Epithelial cell of esophagus (primary cell): ENCODE results near the gene NSUN4.

Source experiments
- DNase-seq: peaks from one replicate; pipeline ENCODE4 v3.0.0; 2010; ENCODE audit warnings: low read depth
- H3K4me3 ChIP-seq: 2 replicates; pipeline ENCODE4 v1.5.1; 2011; ENCODE audit warnings: mild to moderate bottlenecking, low read length, control low read depth
- CTCF ChIP-seq: IDR thresholded peaks from 2 replicates; pipeline ENCODE4 v1.5.1; 2011; ENCODE audit warnings: low read depth, mild to moderate bottlenecking, low read length, control low read depth, inconsistent platforms; ENCODE audit not compliant: insufficient read depth; ENCODE audit errors: missing control alignments

Gene NSUN4

DNA sequence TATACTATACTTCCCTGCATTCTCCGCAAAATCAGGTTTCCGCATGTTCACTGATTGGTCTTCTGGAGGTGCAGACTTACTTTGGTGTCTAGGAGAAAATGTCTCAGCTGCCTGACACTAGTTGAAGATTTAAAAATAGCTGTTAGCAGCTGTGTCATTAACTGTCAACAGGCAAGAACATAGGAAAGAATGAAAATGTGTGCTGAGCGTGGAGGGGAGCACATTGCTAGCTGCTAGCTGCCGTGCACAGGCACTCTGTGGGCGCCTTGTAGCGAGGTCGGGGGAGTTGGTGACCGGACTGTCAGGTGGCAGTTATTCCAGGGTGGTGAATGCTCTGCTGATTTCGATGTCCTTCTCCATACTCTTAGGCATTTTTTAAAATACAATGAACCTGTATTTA lies 58.7 kb downstream of the NSUN4 start:
- no peak overlapping the region for H3K4me3 ChIP-seq
- DNase-seq: no peak
- no peak for TF ChIP-seq CTCF

DNA sequence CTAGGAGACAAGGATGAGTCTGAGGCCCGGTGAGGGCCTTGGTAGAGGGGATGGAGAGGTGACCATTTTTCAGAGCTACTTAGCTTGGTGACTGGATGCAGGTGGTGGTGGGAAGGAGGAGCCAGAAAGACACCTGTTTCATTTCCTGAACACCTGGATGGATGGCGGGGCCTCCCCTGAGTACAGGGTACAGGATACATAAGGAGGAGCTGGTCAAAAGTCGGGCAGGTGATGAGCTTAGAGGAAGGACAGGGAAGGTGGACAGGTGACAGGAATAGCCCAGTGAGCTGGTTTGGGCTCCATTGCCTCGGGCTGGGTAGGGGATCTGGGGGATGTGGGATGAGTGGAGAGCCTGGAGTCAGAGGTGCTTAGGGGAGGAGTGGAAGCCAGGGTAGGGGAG lies 59.8 kb downstream of the NSUN4 start:
- no peak for TF ChIP-seq CTCF
- no peak for DNase-seq
- no peak overlapping the region for H3K4me3 ChIP-seq

- peak; percentile 74 for DNase-seq
- H3K4me3 ChIP-seq: no peak overlapping the region
- no peak for TF ChIP-seq CTCF
These were observed 60.7 kb downstream of the NSUN4 start for GRCh38 chr1:46401154-46401913.

DNA sequence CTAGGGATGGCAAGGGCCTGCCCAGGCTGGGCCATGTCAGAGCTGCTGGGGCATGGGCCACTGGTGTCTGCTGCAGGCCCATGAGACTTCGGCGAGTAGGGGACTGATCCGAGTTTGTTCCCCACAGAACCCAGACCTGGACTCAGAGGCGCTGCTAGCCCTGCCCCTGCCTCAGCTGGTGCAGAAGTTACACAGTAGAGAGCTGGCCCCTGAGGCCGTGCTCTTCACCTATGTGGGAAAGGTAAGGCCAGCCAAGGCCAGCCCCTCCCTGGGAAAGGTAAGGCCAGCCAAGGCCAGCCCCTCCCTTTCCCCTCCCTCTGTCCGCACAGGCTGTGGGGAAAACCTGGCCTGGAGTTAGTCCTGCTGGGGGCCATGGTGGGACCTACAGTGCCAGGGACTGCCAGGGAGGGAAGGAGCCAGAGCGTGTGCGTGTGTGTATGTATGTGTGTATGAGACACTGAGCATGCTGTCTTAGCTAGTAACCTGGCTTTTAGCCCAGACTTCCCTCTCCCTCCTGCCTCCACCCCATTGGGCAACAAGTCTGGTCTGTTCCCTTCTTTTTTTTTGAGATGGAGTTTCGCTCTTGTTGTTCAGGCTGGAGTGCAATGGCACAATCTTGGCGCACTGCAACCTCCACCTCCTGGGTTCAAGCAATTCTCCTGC lies 61.5 kb downstream of the NSUN4 start:
- no peak for TF ChIP-seq CTCF
- DNase-seq: peak; percentile 98
- no peak overlapping the region for H3K4me3 ChIP-seq

- TF ChIP-seq CTCF: no peak
- no peak overlapping the region for H3K4me3 ChIP-seq
- DNase-seq: no peak
These were observed 63.3 kb downstream of the NSUN4 start for GRCh38 chr1:46403916-46404315.

GRCh38 chr1:46404482-46405196 lies 64.0 kb downstream of the NSUN4 start:
- DNase-seq: no peak
- no peak for TF ChIP-seq CTCF
- H3K4me3 ChIP-seq: no peak overlapping the region
